ENCODE data around the gene PPP2CA. TPM values are rescaled to one million over a fixed set of nuclear protein-coding genes. Genes with fewer than 3 reads are reported as not detected.

Gene PPP2CA
- polyA plus RNA-seq, 2 of the 4 experiments (the other 2 are of a cell fraction) = 273 to 357 TPM

DNA sequence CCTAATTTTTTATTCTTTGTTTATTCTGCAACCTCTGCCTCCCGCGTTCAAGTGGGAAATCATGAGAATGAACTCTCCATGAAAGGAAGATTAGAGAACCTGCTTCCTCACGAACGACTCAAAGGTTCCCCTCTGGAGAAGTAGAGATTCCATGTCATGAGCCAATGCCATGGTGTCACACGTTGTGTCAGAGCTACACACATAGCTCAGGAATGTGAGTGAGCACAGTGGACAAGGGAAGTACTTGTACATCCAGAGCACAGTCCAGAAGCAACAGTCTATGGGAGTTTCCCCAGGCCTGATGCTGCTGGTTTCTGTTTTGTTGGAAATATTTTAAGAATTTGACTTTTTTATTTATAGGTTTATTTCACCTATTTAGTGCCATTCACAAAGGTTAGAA is 26.8 kb upstream of the PPP2CA start:
- DNase-seq (ENCODE audit: low read depth in 1 of 2, low spot score in 1 of 2) (peak; percentile 75 to 80), ATAC-seq (peak; percentile 87 to 92), FAIRE-seq (no peak)
- POLR2A ChIA-PET = interaction anchor here (1.4 to 1.5 kb wide), 2 partner anchors 27 kb away, joined by 5 to 8 read pairs; partner anchors contain the start of gene PPP2CA
- 29% methylated on average over 5 of the region's 5 CpGs for WGBS (ENCODE audit: missing lambda C conversion rate)
- Histone ChIP-seq H3K4me3 (no peak overlapping the region), H3K4me2 (peak overlapping the region; percentile 33), H3K27ac (peak overlapping the region in 1 of 2 experiments; percentile 5; a peak in 2 of 6 replicates), H3K9me3 (no peaks in the 10 kb centered on the region), H3K4me1 (peaks cover 31% of the 10 kb centered on the region)
- TF ChIP-seq FOSL2 (IDR thresholded peaks at IDR 0.05) (no peak), FOSL2 (CRISPR knock-in tag; IDR thresholded peaks at IDR 0.05) (peak; percentile 36), RAD21 (conservative IDR thresholded peaks at IDR 0.05 in 1 of 2, IDR thresholded peaks at IDR 0.05 in 1 of 2) (no peak)
- CTCF ChIA-PET = interaction anchor here (0.8 to 1.9 kb wide), 3 partner anchors 8 to 37 kb away, joined by 3 to 6 read pairs (median 3); no protein-coding TSS in a partner anchor

DNA sequence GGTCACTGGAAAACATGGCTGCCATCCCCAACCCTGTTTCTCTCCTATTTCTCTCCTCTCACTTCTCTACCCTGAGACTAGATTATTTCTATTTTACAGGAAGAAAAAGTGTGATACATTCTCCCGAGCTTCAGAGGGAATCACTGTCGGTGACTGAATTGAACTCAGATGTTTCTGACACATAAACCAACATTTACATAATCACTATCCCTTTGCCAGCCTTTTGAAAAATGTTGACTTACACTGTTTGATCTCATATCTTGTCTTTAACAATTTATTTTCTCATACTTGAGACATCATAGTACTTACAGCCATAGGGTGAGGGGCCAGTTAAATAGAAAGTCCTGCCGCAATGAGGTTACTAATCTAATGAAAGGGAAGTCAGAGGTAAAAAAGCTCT is 25.1 kb upstream of the PPP2CA start:
- TF ChIP-seq RNF2 (IDR thresholded peaks at IDR 0.05; ENCODE audit: borderline replicate concordance, low read depth) = no peak
- TF ChIP-seq CEBPB (IDR thresholded peaks at IDR 0.05) = no peak
- no peak for TF ChIP-seq ESRRA (IDR thresholded peaks at IDR 0.05; ENCODE audit: borderline replicate concordance, low read length)
- TF ChIP-seq CHD2 (IDR thresholded peaks at IDR 0.05; ENCODE audit: low read length, partially characterized antibody) = no peak
- no peak for TF ChIP-seq ZFP36 (IDR thresholded peaks at IDR 0.05; ENCODE audit: borderline replicate concordance, partially characterized antibody)
- no peak for TF ChIP-seq CBX8 (IDR thresholded peaks at IDR 0.05)
- no peak for TF ChIP-seq RAD21 (conservative IDR thresholded peaks at IDR 0.05 in 1 of 2, IDR thresholded peaks at IDR 0.05 in 1 of 2)
- TF ChIP-seq HOXB5 (CRISPR knock-in tag; IDR thresholded peaks at IDR 0.05) = no peak
- TF ChIP-seq SREBF2 (IDR thresholded peaks at IDR 0.05) = no peak
- no peak for TF ChIP-seq ZNF302 (CRISPR knock-in tag; IDR thresholded peaks at IDR 0.05)
- no peak for TF ChIP-seq MAFK (IDR thresholded peaks at IDR 0.05; ENCODE audit: partially characterized antibody)
- TF ChIP-seq NR3C1 (IDR thresholded peaks at IDR 0.05) = no peak
- no peak for TF ChIP-seq RCOR1 (IDR thresholded peaks at IDR 0.05; ENCODE audit: low read depth, low read length)
- TF ChIP-seq TP53 (CRISPR knock-in tag; IDR thresholded peaks at IDR 0.05) = no peak
- no peak for TF ChIP-seq RFX5 (IDR thresholded peaks at IDR 0.05)
- ChIA-PET CTCF (interaction anchor here (1.1 to 2.5 kb wide), 5 partner anchors 20 to 74 kb away, joined by 3 to 9 read pairs (median 3); partner anchors contain the start of genes PPP2CA and SKP1), POLR2A (interaction anchor here (0.9 to 1.5 kb wide), 2 partner anchors 25 to 75 kb away, joined by 3 to 5 read pairs; partner anchors contain the start of genes PPP2CA and SKP1)
- FAIRE-seq = no peak
- no peak overlapping the region for H3K4me3 ChIP-seq
- WGBS (ENCODE audit: missing lambda C conversion rate) = 60% methylated on average over 3 of the region's 3 CpGs
- ATAC-seq = no peak
- DNase-seq (ENCODE audit: low read depth in 1 of 2, low spot score in 1 of 2) = no peak
- no peak overlapping the region for H3K4me2 ChIP-seq
- no peaks in the 10 kb centered on the region for H3K9me3 ChIP-seq
- H3K4me1 ChIP-seq = peaks cover 48% of the 10 kb centered on the region
- peak overlapping the region in 1 of 2 experiments; percentile 35; a peak in 1 of 6 replicates for H3K27ac ChIP-seq

DNA sequence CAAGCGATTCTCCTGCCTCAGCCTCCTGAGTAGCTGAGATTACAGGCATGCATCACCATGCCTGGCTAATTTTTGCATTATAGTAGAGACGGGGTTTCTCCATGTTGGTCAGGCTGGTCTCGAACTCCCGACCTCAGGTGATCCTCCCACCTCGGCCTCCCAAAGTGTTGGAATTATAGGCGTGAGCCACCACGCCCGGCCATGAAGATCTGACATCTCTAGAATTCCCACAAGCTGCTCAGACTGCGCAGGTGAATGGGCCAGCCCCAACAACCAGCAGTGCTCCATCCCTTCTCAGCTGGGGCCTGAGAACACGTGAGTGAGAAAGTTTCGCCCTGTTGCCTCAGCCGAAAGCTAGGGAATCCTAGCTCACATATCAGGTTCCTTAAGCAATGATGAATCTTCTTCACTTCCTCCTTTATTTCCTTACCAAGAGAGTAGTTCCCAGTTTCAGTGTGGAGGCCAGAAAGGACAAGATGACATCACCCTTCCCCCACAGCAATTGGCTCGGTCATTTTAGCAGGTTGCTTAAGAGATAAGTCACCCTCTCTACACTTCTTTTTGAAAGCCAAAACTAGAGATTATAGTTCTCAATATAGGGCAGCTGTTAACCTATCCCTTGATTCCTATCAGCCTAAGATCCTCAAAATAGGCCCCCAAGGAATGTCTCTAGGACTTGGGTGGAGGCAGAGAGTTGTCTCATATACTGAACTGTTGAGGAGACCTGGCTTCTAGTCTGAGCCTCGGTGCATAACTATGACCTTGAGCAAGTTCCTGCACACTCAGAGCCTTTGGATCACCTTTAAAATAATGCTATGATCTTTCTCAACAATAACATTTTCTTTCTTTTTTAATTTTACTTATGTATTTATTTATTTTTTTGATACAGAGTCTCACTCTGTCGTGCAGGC is 23.9 kb upstream of the PPP2CA start:
- H3K27ac ChIP-seq = peak overlapping the region; percentile 10 to 35; a peak in 4 of 6 replicates
- FAIRE-seq = no peak
- TF ChIP-seq, protein P1, sequence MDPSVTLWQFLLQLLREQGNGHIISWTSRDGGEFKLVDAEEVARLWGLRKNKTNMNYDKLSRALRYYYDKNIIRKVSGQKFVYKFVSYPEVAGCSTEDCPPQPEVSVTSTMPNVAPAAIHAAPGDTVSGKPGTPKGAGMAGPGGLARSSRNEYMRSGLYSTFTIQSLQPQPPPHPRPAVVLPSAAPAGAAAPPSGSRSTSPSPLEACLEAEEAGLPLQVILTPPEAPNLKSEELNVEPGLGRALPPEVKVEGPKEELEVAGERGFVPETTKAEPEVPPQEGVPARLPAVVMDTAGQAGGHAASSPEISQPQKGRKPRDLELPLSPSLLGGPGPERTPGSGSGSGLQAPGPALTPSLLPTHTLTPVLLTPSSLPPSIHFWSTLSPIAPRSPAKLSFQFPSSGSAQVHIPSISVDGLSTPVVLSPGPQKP (IDR thresholded peaks at IDR 0.05; ENCODE audit: low read depth, low read length) = no peak
- TF ChIP-seq MAZ (IDR thresholded peaks at IDR 0.05; ENCODE audit: borderline replicate concordance, low read depth, low read length) = no peak
- TF ChIP-seq, protein P2, sequence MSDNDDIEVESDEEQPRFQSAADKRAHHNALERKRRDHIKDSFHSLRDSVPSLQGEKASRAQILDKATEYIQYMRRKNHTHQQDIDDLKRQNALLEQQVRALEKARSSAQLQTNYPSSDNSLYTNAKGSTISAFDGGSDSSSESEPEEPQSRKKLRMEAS (IDR thresholded peaks at IDR 0.05) = no peak
- no peak for TF ChIP-seq RFX5 (IDR thresholded peaks at IDR 0.05)
- no peak for TF ChIP-seq ZNF302 (CRISPR knock-in tag; IDR thresholded peaks at IDR 0.05)
- TF ChIP-seq NR3C1 (IDR thresholded peaks at IDR 0.05) = no peak
- no peak for TF ChIP-seq ESRRA (IDR thresholded peaks at IDR 0.05; ENCODE audit: borderline replicate concordance, low read length)
- TF ChIP-seq SREBF2 (IDR thresholded peaks at IDR 0.05) = no peak
- no peak for TF ChIP-seq HOXB13 (CRISPR knock-in tag; IDR thresholded peaks at IDR 0.05; ENCODE audit: low read depth)
- TF ChIP-seq, protein P3, sequence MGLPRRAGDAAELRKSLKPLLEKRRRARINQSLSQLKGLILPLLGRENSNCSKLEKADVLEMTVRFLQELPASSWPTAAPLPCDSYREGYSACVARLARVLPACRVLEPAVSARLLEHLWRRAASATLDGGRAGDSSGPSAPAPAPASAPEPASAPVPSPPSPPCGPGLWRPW (IDR thresholded peaks at IDR 0.05) = no peak
- no peak for TF ChIP-seq SMC3 (IDR thresholded peaks at IDR 0.05)
- TF ChIP-seq JUN (IDR thresholded peaks at IDR 0.05) = no peak
- TF ChIP-seq NPAS2 (CRISPR knock-in tag; IDR thresholded peaks at IDR 0.05; ENCODE audit: borderline replicate concordance) = no peak
- TF ChIP-seq, protein P4, sequence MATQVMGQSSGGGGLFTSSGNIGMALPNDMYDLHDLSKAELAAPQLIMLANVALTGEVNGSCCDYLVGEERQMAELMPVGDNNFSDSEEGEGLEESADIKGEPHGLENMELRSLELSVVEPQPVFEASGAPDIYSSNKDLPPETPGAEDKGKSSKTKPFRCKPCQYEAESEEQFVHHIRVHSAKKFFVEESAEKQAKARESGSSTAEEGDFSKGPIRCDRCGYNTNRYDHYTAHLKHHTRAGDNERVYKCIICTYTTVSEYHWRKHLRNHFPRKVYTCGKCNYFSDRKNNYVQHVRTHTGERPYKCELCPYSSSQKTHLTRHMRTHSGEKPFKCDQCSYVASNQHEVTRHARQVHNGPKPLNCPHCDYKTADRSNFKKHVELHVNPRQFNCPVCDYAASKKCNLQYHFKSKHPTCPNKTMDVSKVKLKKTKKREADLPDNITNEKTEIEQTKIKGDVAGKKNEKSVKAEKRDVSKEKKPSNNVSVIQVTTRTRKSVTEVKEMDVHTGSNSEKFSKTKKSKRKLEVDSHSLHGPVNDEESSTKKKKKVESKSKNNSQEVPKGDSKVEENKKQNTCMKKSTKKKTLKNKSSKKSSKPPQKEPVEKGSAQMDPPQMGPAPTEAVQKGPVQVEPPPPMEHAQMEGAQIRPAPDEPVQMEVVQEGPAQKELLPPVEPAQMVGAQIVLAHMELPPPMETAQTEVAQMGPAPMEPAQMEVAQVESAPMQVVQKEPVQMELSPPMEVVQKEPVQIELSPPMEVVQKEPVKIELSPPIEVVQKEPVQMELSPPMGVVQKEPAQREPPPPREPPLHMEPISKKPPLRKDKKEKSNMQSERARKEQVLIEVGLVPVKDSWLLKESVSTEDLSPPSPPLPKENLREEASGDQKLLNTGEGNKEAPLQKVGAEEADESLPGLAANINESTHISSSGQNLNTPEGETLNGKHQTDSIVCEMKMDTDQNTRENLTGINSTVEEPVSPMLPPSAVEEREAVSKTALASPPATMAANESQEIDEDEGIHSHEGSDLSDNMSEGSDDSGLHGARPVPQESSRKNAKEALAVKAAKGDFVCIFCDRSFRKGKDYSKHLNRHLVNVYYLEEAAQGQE (IDR thresholded peaks at IDR 0.05) = no peak
- TF ChIP-seq KDM1A (IDR thresholded peaks at IDR 0.05; ENCODE audit: low read depth) = no peak

More for the DNA sequence above, 23.9 kb upstream of the PPP2CA start:
- Histone ChIP-seq H3K9me3 (no peaks in the 10 kb centered on the region), H3K4me2 (peak overlapping the region; percentile 10; the same call in 1 of the 3 replicates), H3K4me3 (no peak overlapping the region), H3K4me1 (peaks cover 57% of the 10 kb centered on the region)
- DNase-seq (ENCODE audit: low read depth in 1 of 2, low spot score in 1 of 2) (peak in 1 of 2 experiments; percentile 45), ATAC-seq (0 out of 6 replicates have a peak, but pooled peaks of 1 of the 2 experiments have one; percentile 7)
- 79% methylated on average over 15 of the region's 15 CpGs for WGBS (ENCODE audit: missing lambda C conversion rate)
- POLR2A ChIA-PET = interaction anchor here (0.9 to 4.0 kb wide), 2 partner anchors 24 to 73 kb away, joined by 3 to 29 read pairs; partner anchors contain the start of genes PPP2CA and SKP1
- CTCF ChIA-PET = interaction anchor here (1.2 to 3.2 kb wide), 4 partner anchors 19 to 40 kb away, joined by 3 to 10 read pairs (median 7); partner anchors contain the start of gene PPP2CA
